Testis (tissue), 3 donors: Measurements from ENCODE around the gene LRIG1. TPM values are rescaled to one million over a fixed set of nuclear protein-coding genes. Genes with fewer than 3 reads are reported as not detected.
A peak's percentile ranks its signal among the peaks of the same experiment; 100 is the strongest.

Experiments
- DNase-seq: peaks from one replicate; pipeline ENCODE4 v3.0.0-alpha.2; 2019
- H3K27ac ChIP-seq, 2 donors: fragments of 200-600 bp; sonication (generic); one replicate each; pipeline ENCODE4 v1.5.1; 2019
- H3K27me3 ChIP-seq: fragments of 200-600 bp; sonication (generic); one replicate; pipeline ENCODE4 v1.5.1; 2019
- H3K36me3 ChIP-seq: fragments of 200-600 bp; sonication (generic); one replicate; pipeline ENCODE4 v1.5.1; 2017; ENCODE audit warnings: low read depth; ENCODE audit errors: missing control alignments
- H3K4me1 ChIP-seq: fragments of 200-600 bp; sonication (generic); one replicate; pipeline ENCODE4 v1.5.1; 2019
- H3K4me3 ChIP-seq, 2 donors: fragments of 200-600 bp; sonication (generic); one replicate each; pipeline ENCODE4 v1.5.1; 2017 to 2019
- H3K9me3 ChIP-seq: fragments of 200-600 bp; sonication (generic); one replicate; pipeline ENCODE4 v1.5.1; 2017
- POLR2A ChIP-seq: fragments of 450-650 bp; IDR thresholded peaks from one replicate; pipeline ENCODE4 v1.6.1; 2017; ENCODE audit warnings: antibody characterized with exemption, mild to moderate bottlenecking, moderate library complexity
- WGBS, 2 donors: methylation state at CpG; one replicate each; pipeline ENCODE4 v1.1.5; 2018; 5-methylcytosine and 5-hydroxymethylcytosine counted together
- intact Hi-C: fragments of 100-400 bp; cut with DNase I; formaldehyde crosslinking; loops from one replicate; pipeline ENCODE4 v1.15.1; 2023; ENCODE audit warnings: low total_unique reads
- polyA plus RNA-seq: library from polyadenylated mRNA; stranded (reverse); fragments of 350-450 nt; fragmentation: Illumina TruSeq; extraction: RNeasy Lipid Tissue Mini Kit (QIAGEN cat#74804); gene quantifications from one replicate; pipeline ENCODE4 v1.2.3, GENCODE V29; 2014; ENCODE audit warnings: low read depth, low replicate concordance; ENCODE audit not compliant: insufficient read depth
- total RNA-seq, 2 donors: library from RNA; depleted of rRNA; stranded (reverse); fragments of >200 nt; gene quantifications; one replicate each; pipeline ENCODE4 v1.2.3, GENCODE V29; 2016
- TF ChIP-seq, protein P1 (sequence below), 3 experiments: fragments of 450-650 bp in 2 of 3; fragments of 200-600 bp in 1 of 3; sonication (generic) in 1 of 3; IDR thresholded peaks; one replicate each; pipeline ENCODE4 v1.5.1; 2016 to 2019; ENCODE audit warnings: antibody characterized with exemption in 3 of 3, mild to moderate bottlenecking in 2 of 3, moderate library complexity in 1 of 3

The LRIG1 gene
- total and polyA plus RNA-seq, 3 donors from 2014 or later: 62.7 to 107 (median 77.9) TPM

GRCh38 chr3:66418475-66418931 lies 82.3 kb downstream of the LRIG1 start:
- 70 to 73% methylated on average over 12 of the region's 12 CpGs for WGBS, 2 donors
- DNase-seq: no peak
- TF ChIP-seq, protein P1, sequence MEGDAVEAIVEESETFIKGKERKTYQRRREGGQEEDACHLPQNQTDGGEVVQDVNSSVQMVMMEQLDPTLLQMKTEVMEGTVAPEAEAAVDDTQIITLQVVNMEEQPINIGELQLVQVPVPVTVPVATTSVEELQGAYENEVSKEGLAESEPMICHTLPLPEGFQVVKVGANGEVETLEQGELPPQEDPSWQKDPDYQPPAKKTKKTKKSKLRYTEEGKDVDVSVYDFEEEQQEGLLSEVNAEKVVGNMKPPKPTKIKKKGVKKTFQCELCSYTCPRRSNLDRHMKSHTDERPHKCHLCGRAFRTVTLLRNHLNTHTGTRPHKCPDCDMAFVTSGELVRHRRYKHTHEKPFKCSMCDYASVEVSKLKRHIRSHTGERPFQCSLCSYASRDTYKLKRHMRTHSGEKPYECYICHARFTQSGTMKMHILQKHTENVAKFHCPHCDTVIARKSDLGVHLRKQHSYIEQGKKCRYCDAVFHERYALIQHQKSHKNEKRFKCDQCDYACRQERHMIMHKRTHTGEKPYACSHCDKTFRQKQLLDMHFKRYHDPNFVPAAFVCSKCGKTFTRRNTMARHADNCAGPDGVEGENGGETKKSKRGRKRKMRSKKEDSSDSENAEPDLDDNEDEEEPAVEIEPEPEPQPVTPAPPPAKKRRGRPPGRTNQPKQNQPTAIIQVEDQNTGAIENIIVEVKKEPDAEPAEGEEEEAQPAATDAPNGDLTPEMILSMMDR (IDR thresholded peaks at IDR 0.05): no peak
- no peak for TF ChIP-seq POLR2A
- Histone ChIP-seq H3K36me3 (no peaks in the 10 kb centered on the region), H3K4me3 (no peak overlapping the region), H3K9me3 (no peaks in the 10 kb centered on the region), H3K27me3 (no peaks in the 10 kb centered on the region), H3K4me1 (peaks cover 28% of the 10 kb centered on the region), H3K27ac (peak overlapping the region in 1 of 2 donors; percentile 36)
- intact Hi-C loops: loop anchor here (10.0 kb wide), 1 partner anchor 76 kb away; no protein-coding TSS in a partner anchor

GRCh38 chr3:66416556-66417304 lies 84.1 kb downstream of the LRIG1 start:
- Histone ChIP-seq H3K27ac (peak overlapping the region; percentile 48 to 63), H3K4me3 (no peak overlapping the region), H3K4me1 (peaks cover 28% of the 10 kb centered on the region), H3K36me3 (no peaks in the 10 kb centered on the region), H3K9me3 (no peaks in the 10 kb centered on the region), H3K27me3 (no peaks in the 10 kb centered on the region)
- no peak for TF ChIP-seq POLR2A
- TF ChIP-seq, protein P1 (IDR thresholded peaks at IDR 0.05): no peak
- intact Hi-C loops: loop anchor here (10.0 kb wide), 1 partner anchor 78 kb away; no protein-coding TSS in a partner anchor
- DNase-seq: peak; percentile 38
- WGBS, 2 donors: 59 to 66% methylated on average over 12 to 14 of the region's 14 CpGs

DNA sequence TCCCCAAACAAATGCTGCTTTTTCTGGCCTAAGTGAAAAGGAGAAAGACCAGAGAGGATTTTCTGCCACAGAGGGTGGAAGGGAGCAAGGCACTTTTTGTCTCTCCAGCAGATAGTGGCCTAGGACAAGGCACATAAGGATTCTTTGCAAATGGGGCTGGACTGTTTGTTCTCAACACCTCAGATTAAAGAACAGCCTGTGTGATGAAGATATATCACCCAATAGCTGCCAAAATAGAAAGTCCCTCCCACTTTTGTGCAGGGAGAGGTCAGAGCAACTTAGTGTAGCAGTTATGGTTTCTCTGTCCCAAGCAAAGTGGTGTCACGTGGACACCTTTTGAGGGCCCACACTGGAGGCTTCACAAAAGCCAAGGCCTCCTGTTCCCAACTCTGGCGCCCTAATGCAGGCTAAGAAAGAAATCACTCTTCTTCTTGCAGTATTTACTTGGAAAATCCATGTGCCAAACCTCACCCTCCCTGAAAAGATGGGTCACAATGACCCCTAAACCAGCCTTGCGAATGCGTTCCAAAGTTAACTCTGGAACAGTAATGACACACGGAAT lies 84.9 kb downstream of the LRIG1 start:
- no peak for TF ChIP-seq POLR2A
- TF ChIP-seq, protein P1 (IDR thresholded peaks at IDR 0.05): no peak
- H3K9me3 ChIP-seq: no peaks in the 10 kb centered on the region
- no peaks in the 10 kb centered on the region for H3K27me3 ChIP-seq
- peaks cover 32% of the 10 kb centered on the region for H3K4me1 ChIP-seq
- H3K36me3 ChIP-seq: no peaks in the 10 kb centered on the region
- H3K4me3 ChIP-seq: no peak overlapping the region
- H3K27ac ChIP-seq: peak overlapping the region; percentile 48 to 63
- intact Hi-C loops: loop anchor here (10.0 kb wide), 1 partner anchor 79 kb away; no protein-coding TSS in a partner anchor
- DNase-seq: no peak
- 33 to 44% methylated on average over 5 of the region's 5 CpGs for WGBS, 2 donors

- no peaks in the 10 kb centered on the region for H3K27me3 ChIP-seq
- H3K36me3 ChIP-seq: no peaks in the 10 kb centered on the region
- H3K9me3 ChIP-seq: no peaks in the 10 kb centered on the region
- peaks cover 32% of the 10 kb centered on the region for H3K4me1 ChIP-seq
- DNase-seq: no peak
- TF ChIP-seq, protein P1 (IDR thresholded peaks at IDR 0.05): no peak
- no peak for TF ChIP-seq POLR2A
- H3K27ac ChIP-seq: peak overlapping the region in 1 of 2 donors; percentile 48
- WGBS, 2 donors: 96% methylated on average over 4 to 5 of the region's 5 CpGs
- H3K4me3 ChIP-seq: no peak overlapping the region
- intact Hi-C loops: loop anchor here (10.0 kb wide), 1 partner anchor 80 kb away; no protein-coding TSS in a partner anchor
Measured at GRCh38 chr3:66414846-66415245, 86.0 kb downstream of the LRIG1 start.
